ENCODE measurements around the gene PRH1.

The PRH1 gene

GRCh38 chr12:10884086-10884725, at the start of gene PRH1:
Gene PRH1, minus strand, starts transcription at chr12:10884255. Its CDS starts 38 bp downstream, at chr12:10884217.
- no peak for DNase-seq (ENCODE audit: low read depth in 2 of 2)

GRCh38 chr12:10928746-10929286, 44.8 kb upstream of the PRH1 start, which contains the start of gene PRH2:
Gene PRH2, plus strand, starts transcription at chr12:10929236. Its CDS starts 38 bp downstream, at chr12:10929274.
- no peak for DNase-seq (ENCODE audit: low read depth in 2 of 2)

- DNase-seq (ENCODE audit: low read depth in 2 of 2) = no peak
These were observed 42.2 kb upstream of the PRH1 start for GRCh38 chr12:10926269-10926668.

GRCh38 chr12:10919809-10920208, 35.8 kb upstream of the PRH1 start:
- DNase-seq (ENCODE audit: low read depth in 2 of 2) = no peak

- no peak for DNase-seq (ENCODE audit: low read depth in 2 of 2)
These were observed 26.3 kb upstream of the PRH1 start for GRCh38 chr12:10910380-10910779.

- no peak for DNase-seq (ENCODE audit: low read depth in 2 of 2)
These were observed 25.4 kb upstream of the PRH1 start, which contains the start of gene TAS2R13 for GRCh38 chr12:10909462-10909861. Gene TAS2R13, minus strand, starts transcription at chr12:10909562. Its CDS starts 264 bp downstream, at chr12:10909298.

GRCh38 chr12:10904686-10905085, 20.6 kb upstream of the PRH1 start:
- DNase-seq (ENCODE audit: low read depth in 2 of 2) = no peak

- no peak for DNase-seq (ENCODE audit: low read depth in 2 of 2)
These were observed 17.4 kb upstream of the PRH1 start for GRCh38 chr12:10901427-10901826.

- DNase-seq (ENCODE audit: low read depth in 2 of 2) = no peak
These were observed 16.9 kb upstream of the PRH1 start for GRCh38 chr12:10900972-10901371.

- no peak for DNase-seq (ENCODE audit: low read depth in 2 of 2)
These were observed 16.5 kb upstream of the PRH1 start for GRCh38 chr12:10900530-10900929.

GRCh38 chr12:10896854-10897253, 12.8 kb upstream of the PRH1 start:
- no peak for DNase-seq (ENCODE audit: low read depth in 2 of 2)

GRCh38 chr12:10891937-10892336, 7.9 kb upstream of the PRH1 start:
- DNase-seq (ENCODE audit: low read depth in 2 of 2) = no peak

GRCh38 chr12:10889226-10889625, 5.2 kb upstream of the PRH1 start:
- no peak for DNase-seq (ENCODE audit: low read depth in 2 of 2)

- DNase-seq (ENCODE audit: low read depth in 2 of 2) = no peak
These were observed 10.7 kb downstream of the PRH1 start for GRCh38 chr12:10873378-10873777.

- no peak for DNase-seq (ENCODE audit: low read depth in 2 of 2)
These were observed 16.7 kb downstream of the PRH1 start for GRCh38 chr12:10867381-10867780.

- DNase-seq (ENCODE audit: low read depth in 2 of 2) = no peak
These were observed 20.4 kb downstream of the PRH1 start for GRCh38 chr12:10863512-10864218.

GRCh38 chr12:10861366-10861765, 22.7 kb downstream of the PRH1 start:
- no peak for DNase-seq (ENCODE audit: low read depth in 2 of 2)

- no peak for DNase-seq (ENCODE audit: low read depth in 2 of 2)
These were observed 28.2 kb downstream of the PRH1 start for GRCh38 chr12:10855807-10856206.

GRCh38 chr12:10853776-10854175, 30.3 kb downstream of the PRH1 start:
- DNase-seq (ENCODE audit: low read depth in 2 of 2) = no peak

- no peak for DNase-seq (ENCODE audit: low read depth in 2 of 2)
These were observed 32.7 kb downstream of the PRH1 start for GRCh38 chr12:10851243-10851858.

GRCh38 chr12:10849425-10849878, 34.6 kb downstream of the PRH1 start, which contains the start of gene PRR4:
Gene PRR4, minus strand, starts transcription at chr12:10849475. Its CDS starts 38 bp downstream, at chr12:10849437.
- no peak for DNase-seq (ENCODE audit: low read depth in 2 of 2)

- DNase-seq (ENCODE audit: low read depth in 2 of 2) = no peak
These were observed 36.3 kb downstream of the PRH1 start for GRCh38 chr12:10847744-10848143.

Measured in activated CD8-positive, alpha-beta memory T cell treated with anti-CD3 and anti-CD28 coated beads for 4 hours (primary cell).